Stimulated activated CD8-positive, alpha-beta memory T cell treated with anti-CD3 and anti-CD28 coated beads, Interleukin-4, amount 100 ng/mL, for 24 hours (primary cell): Measurements from ENCODE around the gene CHST9.
"Not testable (repeated sequence)": the region's sequence is repeated elsewhere in the genome, so short reads cannot be mapped to it uniquely, and the experiment has no call there.

ENCODE experiments used
- DNase-seq: peaks from one replicate; pipeline ENCODE4 v3.0.0-alpha.2; 2020; ENCODE audit warnings: low read depth

CHST9 gene

DNA sequence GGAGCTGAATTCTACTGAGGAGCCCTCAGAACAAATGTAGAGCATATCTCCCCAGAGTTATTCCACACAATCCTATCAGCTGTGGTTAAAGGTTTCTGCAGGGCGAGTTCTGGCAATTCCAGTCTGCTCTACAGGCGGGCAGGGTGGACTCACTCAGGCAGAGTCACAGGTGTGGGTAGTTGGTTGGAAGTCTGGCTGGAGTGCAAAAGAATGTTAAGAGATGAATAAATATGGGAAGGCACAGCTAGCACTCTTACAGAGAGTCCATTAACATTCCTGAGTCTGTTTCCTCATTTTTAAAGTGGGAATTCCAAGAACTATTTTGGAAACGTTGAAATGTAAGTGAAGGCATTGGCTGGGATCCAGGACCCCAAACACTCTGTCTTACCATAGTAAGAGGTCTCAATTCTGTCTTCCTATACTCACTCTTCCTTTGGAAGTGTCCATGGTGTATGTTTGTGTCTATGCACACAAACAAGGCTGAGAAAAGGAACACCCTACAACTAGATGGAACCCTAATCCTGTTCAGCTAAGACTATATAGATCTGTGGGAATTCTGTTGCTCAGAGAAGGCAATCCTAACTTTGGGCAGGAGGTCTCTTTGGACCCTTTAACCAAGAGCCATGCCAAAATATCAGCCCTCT, 256.3 kb downstream of the CHST9 start:
- DNase-seq = no peak

DNA sequence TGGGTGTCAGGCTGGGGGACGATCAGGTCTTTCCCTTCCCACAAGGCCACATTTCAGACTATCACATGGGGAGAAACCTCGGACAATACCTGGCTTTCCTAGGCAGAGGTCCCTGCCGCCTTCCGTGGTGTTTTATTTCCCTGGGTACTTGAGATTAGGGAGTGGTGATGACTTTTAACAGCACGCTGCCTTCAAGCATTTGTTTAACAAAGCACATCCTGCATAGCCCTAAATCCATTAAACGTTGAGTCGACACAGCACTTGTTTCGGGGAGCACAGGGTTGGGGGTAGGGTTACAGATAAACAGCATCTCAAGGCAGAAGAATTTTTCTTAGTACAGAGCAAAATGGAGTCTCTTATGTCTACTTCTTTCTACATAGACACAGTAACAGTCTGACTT, 257.3 kb downstream of the CHST9 start:
- not testable (repeated sequence) for DNase-seq

- DNase-seq = no peak
Measured at GRCh38 chr18:26926066-26926675, 258.9 kb downstream of the CHST9 start.

DNA sequence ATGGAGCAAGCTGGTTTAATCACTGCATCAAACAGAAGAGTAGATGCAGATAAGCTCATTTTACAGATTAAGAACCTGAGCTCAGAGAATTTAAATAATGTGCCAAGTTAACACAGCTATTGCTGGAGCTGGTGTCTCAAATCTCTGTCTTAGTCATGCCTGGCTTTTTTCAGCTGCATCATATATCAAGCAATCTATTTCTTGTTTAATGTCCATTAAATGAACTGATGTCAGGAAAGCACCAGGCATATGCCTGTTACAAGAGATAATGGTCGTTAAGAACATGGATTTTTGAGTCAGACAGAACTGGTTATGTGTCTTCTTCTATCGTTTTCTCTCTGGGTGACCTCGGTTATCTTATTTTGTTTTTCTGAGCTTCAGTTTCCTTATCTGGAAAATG, 259.8 kb downstream of the CHST9 start:
- no peak for DNase-seq

DNA sequence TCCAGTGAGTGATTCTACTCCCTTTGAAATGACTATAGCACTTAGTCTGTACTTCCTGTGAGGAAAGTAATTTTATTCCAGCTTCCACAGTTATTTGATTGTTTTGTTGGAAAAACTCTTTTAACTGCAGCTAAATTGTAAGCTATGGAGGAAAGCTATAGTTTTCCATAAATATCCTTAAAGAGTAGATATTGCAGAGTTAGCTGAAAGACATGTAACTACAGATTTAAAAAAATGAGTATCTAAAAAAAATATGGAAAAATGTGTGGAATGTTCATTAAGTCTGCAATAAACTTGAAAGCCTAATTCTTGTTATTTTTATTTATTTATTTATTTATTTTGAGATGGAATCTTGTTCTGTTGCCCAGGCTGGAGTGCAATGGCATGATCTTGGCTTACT, 262.8 kb downstream of the CHST9 start:
- DNase-seq = no peak

GRCh38 chr18:26920644-26921043, 264.5 kb downstream of the CHST9 start:
- no peak for DNase-seq

- DNase-seq = no peak
Measured at GRCh38 chr18:26919627-26920026, 265.5 kb downstream of the CHST9 start.

DNA sequence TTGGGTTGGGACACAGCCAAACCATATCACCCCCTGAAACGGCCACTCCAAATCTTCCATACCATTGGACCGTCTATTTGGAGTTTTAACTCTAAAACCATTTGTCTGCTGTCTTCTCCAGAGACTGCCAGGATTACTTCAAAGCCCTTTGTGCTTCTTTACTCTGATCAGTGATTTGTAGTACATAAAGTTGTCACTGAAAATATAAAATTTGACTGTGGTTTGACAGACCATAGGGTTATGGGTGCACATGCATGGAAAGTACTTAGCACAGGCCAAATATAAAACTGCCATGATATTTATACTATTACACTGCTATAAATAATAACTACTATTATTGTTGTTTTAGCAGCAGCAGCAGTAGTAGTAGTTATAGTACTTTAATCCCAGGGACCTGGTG, 265.9 kb downstream of the CHST9 start:
- DNase-seq = no peak

DNA sequence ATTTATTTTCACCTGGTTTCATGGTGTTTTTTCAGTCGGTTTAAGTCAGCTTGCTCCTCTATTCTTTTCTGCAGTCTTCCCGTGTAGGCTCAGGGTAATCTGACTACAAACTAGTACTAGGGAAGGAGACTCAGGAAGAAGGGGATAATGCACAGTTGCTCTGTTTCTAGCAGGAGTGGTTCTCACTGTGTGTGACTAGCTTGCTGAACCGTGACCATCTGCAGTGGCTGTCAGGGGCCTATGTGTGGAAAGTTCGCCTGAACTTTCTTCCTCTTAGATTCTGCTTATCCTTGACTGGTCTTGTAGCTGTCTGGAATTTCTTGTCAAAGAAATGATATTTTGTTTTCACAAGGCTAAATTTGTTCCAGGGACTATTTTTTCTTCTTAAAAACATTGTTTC, 273.3 kb downstream of the CHST9 start:
- no peak for DNase-seq

- DNase-seq = no peak
Measured at GRCh38 chr18:26909599-26910290, 275.4 kb downstream of the CHST9 start.

GRCh38 chr18:26908906-26909305, 276.2 kb downstream of the CHST9 start:
- no peak for DNase-seq

DNA sequence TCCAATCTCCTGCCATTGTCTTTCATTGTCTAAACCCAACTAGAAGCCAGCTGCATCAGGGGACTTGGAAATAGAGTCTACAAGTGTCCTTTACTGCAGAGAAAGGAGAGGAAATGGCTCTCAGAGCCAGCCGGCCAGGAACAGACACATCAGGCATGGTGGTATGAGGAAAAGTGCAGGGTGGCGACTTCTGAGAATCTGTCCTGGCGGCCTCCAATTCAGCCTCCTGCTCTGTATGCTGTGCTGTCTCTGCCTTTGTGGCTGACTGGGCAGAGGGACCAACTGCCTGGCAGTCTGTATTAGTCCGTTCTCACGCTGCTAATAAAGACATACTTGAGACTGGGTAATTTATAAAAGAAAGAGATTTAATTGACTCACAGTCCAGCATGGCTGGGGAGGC, 282.8 kb downstream of the CHST9 start:
- DNase-seq = no peak

GRCh38 chr18:26901020-26901419, 284.1 kb downstream of the CHST9 start:
- no peak for DNase-seq

DNA sequence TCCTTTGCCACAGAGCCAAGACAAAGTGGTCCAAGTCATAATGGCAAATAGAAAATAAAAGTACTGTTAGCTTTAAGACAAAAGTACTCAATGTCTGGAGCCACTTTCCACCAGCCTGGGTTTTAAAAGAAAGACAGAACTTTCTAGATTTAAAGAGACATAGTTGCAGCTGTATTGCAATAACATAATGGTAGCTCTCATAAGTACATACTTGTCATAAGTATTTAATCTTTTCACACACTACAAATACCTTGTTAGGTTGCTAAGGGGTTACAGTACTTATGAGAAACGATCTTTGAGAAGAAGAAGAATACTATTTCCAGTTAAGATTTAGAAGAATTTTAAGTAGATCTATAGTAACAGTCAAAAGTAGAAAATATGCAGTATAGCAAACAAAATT, 290.7 kb downstream of the CHST9 start:
- DNase-seq = no peak

DNA sequence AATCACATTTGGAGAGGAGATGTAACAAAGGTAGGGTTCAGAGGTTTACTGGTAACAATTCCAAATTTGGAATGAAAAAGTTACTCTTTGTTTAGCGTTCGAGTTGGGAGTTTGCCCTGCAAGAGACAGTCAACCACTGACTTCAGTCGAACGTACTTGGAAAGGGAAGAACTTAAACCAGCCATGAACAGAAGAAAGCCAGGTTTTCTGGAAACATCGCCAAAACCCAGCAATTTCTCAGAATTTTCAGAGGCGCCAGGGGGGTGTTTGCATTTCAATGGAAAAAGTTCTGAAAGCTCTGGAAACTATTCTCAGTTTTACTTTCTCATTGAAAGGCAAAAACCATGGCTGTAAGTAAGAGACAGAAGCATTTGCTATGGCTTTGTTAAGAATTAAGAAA, 291.1 kb downstream of the CHST9 start:
- no peak for DNase-seq

DNA sequence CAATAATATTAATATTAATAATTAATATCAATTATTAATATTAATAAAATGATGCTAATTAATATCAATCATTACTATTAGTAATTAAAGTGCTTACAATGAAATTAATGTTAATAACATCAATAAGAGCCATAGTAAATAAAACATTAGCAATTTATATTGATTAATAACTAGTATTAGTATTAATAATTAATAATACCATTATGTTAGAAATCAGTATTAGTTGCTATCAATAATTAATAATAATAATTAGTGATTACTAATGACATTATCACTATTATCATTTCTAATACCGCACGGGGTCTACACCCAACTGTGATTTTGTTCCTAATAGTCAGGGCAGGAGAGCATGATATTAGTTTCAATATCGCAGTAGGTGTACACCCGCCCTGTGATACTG, 296.8 kb downstream of the CHST9 start:
- DNase-seq = no peak

DNA sequence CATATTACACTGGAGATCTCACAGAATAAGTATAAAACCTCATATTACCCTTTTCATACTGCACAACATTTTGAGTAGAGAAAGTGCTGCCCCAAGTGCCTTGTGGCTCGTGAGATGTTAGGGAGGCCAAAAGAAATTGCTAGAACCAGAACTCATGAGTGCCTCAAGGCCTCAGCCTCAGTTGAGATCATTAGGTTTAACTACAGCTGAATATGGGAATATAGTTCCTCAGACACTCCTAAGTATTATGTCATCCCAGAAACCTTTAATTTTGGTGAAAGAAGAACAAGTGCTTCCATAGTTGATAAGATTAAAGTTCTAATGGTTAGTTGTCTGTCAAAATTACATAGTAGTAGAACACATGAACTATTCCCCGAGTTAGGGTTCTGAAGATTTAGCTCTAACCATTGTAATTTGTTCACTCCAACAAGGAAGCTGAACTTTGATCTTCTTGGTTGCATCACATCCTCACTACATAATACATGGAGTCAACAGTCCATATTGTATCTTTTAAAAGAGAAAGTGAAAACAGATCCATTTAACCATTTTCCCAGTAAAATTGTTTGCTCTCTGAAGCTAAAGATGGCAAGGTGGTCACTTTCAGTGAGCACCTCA, 310.0 kb downstream of the CHST9 start:
- no peak for DNase-seq

GRCh38 chr18:26874283-26874682, 310.8 kb downstream of the CHST9 start:
- no peak for DNase-seq

DNA sequence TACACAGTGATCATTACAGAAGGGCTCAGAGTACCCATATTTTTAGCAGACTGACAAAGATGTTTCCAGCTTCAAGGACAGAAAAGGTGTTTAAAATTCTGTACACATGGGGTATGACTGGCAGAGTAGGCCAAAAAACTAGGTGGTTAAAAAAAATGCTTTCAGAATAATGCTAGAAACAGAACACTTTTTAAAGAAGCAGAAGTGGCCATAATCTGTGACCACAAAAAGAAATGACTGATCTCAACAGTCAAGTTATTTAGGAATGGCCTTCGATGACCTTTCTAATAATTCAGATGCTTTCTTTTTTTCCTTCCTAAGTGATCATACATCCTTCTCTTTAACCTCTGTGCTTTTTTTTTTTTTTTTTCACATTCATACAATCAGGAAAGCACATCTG, 315.5 kb downstream of the CHST9 start:
- DNase-seq = no peak

DNA sequence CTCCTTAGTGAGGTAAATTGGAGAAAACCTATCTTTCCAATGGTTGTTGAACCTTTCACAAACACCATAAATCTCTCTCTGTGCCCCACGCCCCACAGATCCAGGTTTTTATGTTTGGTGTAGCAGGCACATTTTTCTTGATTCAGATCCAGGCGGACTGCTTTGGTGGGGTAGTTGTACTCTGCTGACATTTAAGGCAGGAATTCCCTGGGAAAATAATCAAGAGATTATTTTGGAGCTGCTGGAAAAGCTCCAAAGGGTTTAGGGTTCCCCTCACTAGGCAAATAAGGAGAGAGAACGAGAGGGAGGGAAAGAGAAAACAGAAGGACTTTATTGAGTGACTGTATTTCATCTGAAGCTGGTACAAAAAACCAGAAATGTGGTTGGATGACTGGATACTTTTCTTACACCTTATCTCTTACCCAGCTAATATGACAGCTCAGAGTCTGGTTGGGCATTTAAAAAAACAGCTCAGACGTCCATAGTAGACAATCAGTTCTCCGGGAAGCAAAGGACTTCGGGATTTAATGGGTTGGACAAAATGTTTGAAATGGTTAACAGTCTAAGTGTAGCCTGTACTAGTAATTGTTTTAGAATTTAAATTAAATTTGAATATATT, 316.0 kb downstream of the CHST9 start:
- DNase-seq = no peak

DNA sequence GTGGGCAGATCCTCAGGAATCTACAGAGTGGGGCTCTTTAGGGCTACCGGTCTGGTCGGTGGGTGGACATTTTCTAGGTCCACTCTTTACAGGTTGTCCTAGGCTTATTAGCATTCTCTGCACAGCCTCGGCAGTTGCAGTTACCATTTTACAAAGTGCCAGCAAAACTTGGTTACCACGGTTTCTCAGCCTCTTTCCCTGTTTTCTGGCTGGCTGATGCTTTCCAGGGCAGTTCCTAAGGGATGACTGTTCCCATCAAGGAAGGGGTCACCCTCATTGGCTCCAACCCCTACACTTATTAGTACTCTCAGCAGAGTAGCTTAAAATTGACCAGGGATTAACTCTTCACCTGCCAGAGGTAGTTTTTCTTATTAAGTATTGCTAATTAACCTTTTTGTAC, 317.6 kb downstream of the CHST9 start:
- DNase-seq = no peak

DNA sequence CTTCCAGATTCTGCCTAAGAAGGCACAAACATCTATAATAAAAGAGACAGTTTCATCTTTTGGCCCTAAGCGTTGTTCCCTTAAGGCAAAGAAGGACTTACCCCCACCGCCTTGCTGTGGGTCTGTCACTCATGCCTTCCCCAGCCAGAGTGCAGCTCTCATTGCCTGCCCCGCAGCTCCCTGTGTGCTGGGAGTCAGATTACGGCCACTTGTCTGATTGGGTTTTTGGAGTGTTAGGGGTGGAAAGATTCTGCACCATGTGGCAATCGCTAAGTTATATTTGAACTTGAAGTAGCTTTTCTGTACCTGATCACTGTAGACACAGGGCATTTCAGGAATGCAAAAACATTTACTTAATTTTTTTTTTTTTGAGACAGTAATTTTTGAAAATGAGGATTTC, 319.6 kb downstream of the CHST9 start, which contains the start of gene AQP4:
TSS of gene AQP4 (minus strand) at position 151 of the 400 bp plus-strand sequence. CDS start at position 133, 18 bp downstream.
- no peak for DNase-seq

GRCh38 chr18:26864658-26865057, 320.4 kb downstream of the CHST9 start:
- DNase-seq = no peak
